Measurements from ENCODE around the gene FERD3L.

FERD3L gene

DNA sequence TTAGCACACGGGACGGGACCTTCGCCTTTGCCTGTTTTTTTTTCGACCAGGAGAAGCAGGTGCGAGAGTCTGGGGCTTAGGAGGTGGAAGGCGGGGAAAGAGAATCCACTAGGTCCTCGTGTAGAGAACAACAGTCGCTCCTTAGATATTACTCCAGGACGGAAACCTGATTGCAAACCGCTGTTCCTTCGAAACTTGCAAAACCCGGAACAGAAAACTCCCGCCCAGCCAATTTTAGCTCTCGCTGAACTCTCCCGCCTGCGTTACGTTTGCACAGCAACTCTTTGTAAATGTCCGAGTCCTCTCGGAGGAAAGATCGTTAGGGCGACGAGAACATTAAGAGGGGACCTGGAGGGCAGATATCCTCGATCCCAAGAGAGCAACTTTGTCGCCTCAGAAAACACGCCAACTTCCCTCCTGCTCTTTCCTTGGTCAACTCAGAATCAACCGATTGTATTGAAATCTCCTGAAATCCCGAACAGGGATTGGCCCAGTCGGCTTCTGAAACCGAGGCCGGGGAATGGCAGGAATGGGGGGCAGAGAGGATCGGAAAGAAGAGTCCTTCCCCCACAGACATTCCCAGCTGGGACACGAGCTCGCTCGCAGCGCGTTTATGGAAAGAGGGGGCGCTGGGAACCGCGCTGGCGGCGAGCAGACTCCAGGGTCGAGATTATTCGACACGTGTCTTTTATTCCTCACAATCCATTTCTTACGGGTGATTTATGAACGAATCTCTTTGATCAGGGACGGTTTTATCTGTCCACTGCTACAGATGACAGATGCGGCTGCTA, 37.7 kb downstream of the FERD3L start:
- H3K9ac ChIP-seq (ENCODE audit: low read length) = peak overlapping the region; percentile 68
- H3K27me3 ChIP-seq (ENCODE audit: control insufficient read depth, insufficient read depth, low read length) = peaks cover 97% of the 10 kb centered on the region
- no peak overlapping the region; the same call in 1 of the 2 replicates for H3K27ac ChIP-seq (ENCODE audit: low read depth, low read length)
- no peaks in the 10 kb centered on the region for H3K36me3 ChIP-seq (ENCODE audit: control insufficient read depth, insufficient read depth, low read length)
- H3K9me3 ChIP-seq (ENCODE audit: control insufficient read depth, insufficient read depth, low read depth, low read length) = no peaks in the 10 kb centered on the region
- peaks cover 60% of the 10 kb centered on the region for H3K4me1 ChIP-seq (ENCODE audit: control insufficient read depth, insufficient read depth, low read length)
- peak overlapping the region; percentile 68 for H3K4me3 ChIP-seq (ENCODE audit: low read depth, low read length)

DNA sequence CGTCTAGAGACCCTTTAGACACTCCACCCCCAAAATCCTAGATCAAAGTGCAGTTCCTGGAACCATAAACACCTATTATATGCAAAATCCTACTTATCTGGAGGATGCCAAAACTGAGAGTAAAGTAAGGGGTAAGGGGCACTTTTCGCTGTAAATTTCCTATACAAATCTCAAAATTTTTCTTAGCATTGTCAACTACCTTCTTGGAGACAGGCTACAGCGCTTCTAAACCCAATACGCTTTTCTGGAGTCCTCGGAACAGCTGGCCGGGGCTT, 38.2 kb downstream of the FERD3L start:
- H3K27me3 ChIP-seq (ENCODE audit: control insufficient read depth, insufficient read depth, low read length) = peaks cover 95% of the 10 kb centered on the region
- H3K4me3 ChIP-seq (ENCODE audit: low read depth, low read length) = peak overlapping the region; percentile 68
- no peak overlapping the region for H3K27ac ChIP-seq (ENCODE audit: low read depth, low read length)
- peaks cover 55% of the 10 kb centered on the region for H3K4me1 ChIP-seq (ENCODE audit: control insufficient read depth, insufficient read depth, low read length)
- H3K9ac ChIP-seq (ENCODE audit: low read length) = peak overlapping the region; percentile 3
- no peaks in the 10 kb centered on the region for H3K9me3 ChIP-seq (ENCODE audit: control insufficient read depth, insufficient read depth, low read depth, low read length)
- no peaks in the 10 kb centered on the region for H3K36me3 ChIP-seq (ENCODE audit: control insufficient read depth, insufficient read depth, low read length)

DNA sequence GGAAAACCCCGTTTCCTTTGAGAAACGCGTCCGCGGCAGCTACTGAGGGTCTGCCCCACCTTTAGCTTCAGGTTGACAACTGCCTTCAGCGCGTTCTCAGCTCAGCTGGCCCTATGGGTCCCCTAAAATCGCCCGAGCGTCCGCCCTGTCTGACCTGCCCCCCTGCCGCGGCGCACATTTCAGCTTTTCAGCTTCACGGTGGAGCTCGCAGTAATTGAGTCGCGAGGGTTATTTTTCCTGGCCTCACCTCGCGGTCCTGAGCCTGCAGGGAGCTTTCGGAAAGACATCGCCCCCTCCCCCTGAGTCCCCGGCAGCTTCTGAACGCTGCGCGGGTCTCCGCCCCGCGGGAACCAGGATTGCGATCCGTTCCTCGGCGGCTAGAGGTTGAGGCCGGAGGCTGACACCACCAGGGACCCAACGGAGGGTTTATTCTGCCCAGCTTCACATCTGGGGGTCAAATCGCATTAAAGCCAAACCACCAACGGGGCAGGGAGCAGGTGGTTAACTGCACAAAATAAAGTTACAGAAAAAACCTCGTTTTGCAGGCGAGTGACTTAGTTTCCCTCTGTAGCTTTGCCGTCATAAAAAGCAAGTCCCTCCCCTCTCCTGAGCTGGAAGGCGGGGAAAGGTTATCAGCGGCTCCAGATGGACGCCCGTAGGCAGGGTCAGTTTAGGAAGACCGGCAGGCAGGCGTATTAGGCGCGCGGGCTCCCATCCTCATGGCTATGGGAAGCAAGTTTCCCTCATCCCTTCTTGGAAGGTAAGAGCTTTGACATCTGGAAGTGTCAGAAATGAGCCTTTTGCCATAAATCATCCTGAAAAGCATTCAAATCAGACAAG, 38.8 kb downstream of the FERD3L start:
- Histone ChIP-seq H3K4me1 (ENCODE audit: control insufficient read depth, insufficient read depth, low read length) (peaks cover 50% of the 10 kb centered on the region), H3K9ac (ENCODE audit: low read length) (peak overlapping the region; percentile 36), H3K27me3 (ENCODE audit: control insufficient read depth, insufficient read depth, low read length) (peaks cover 95% of the 10 kb centered on the region), H3K36me3 (ENCODE audit: control insufficient read depth, insufficient read depth, low read length) (no peaks in the 10 kb centered on the region), H3K27ac (ENCODE audit: low read depth, low read length) (no peak overlapping the region), H3K4me3 (ENCODE audit: low read depth, low read length) (peak overlapping the region; percentile 68), H3K9me3 (ENCODE audit: control insufficient read depth, insufficient read depth, low read depth, low read length) (no peaks in the 10 kb centered on the region)

DNA sequence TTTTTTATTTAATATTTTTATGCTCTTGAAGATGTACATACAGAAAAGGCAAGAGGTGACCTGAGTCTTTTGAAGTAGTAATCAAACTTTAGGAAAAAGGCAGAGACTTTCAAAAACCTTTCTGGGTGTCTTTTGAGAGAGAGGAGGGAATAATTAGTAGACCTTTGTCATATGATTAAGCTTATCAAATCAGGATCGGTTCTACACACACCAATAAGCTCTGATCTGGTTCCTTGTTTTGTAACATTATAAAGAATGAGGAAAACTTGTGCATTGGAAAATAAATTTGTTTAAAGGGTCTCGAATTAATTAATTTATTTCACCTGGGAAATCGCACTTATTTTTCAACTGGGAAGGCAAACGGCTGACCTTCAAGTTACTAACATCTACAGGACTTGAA, 39.7 kb downstream of the FERD3L start:
- H3K9ac ChIP-seq (ENCODE audit: low read length) = peak overlapping the region; percentile 36
- peaks cover 90% of the 10 kb centered on the region for H3K27me3 ChIP-seq (ENCODE audit: control insufficient read depth, insufficient read depth, low read length)

DNA sequence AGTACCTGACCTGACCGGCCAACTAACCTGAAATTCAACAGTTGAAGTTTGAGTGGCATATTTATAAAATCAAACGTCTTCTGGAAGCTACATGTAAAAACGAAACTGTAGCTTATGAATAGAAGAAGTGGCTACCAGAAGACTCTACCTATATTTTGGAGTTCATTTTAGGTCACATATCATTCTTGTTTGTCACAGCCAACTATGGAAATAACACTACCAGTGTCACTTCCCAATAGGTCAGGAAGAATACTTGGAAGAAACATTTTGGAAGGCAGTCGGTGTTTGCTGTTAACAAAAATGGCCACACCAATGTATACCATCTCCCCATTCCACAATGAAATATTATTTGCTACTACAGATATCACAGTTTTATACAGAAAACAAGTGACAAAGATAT, 40.4 kb downstream of the FERD3L start:
- Histone ChIP-seq H3K4me1 (ENCODE audit: control insufficient read depth, insufficient read depth, low read length) (peaks cover 43% of the 10 kb centered on the region), H3K27me3 (ENCODE audit: control insufficient read depth, insufficient read depth, low read length) (peaks cover 83% of the 10 kb centered on the region), H3K4me3 (ENCODE audit: low read depth, low read length) (no peak overlapping the region), H3K27ac (ENCODE audit: low read depth, low read length) (no peak overlapping the region), H3K9ac (ENCODE audit: low read length) (no peak overlapping the region), H3K9me3 (ENCODE audit: control insufficient read depth, insufficient read depth, low read depth, low read length) (no peaks in the 10 kb centered on the region), H3K36me3 (ENCODE audit: control insufficient read depth, insufficient read depth, low read length) (no peaks in the 10 kb centered on the region)

More for the DNA sequence above, 39.7 kb downstream of the FERD3L start:
- Histone ChIP-seq H3K27ac (ENCODE audit: low read depth, low read length) (no peak overlapping the region), H3K9me3 (ENCODE audit: control insufficient read depth, insufficient read depth, low read depth, low read length) (no peaks in the 10 kb centered on the region), H3K36me3 (ENCODE audit: control insufficient read depth, insufficient read depth, low read length) (no peaks in the 10 kb centered on the region), H3K4me3 (ENCODE audit: low read depth, low read length) (peak overlapping the region; percentile 68), H3K4me1 (ENCODE audit: control insufficient read depth, insufficient read depth, low read length) (peaks cover 44% of the 10 kb centered on the region)

DNA sequence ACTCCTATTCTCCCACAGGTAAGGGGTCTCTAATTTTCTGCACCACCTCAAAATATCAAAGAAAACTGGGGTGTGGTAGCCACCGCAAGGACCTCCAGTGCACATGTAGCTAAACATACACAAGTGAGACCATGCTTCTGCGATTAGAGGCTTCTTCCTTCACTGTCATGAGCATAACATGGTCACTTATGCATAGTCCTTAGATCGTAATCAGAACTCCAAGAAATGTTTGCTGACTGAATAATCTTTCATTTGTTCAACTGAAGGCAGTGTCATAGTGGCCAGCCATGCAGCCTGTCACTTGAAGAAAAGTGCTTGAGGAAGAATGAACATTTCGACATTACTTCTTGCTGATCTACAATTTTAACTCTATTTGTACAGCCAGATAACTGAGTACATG, 42.3 kb downstream of the FERD3L start:
- Histone ChIP-seq H3K4me1 (ENCODE audit: control insufficient read depth, insufficient read depth, low read length) (peaks cover 33% of the 10 kb centered on the region), H3K9ac (ENCODE audit: low read length) (no peak overlapping the region), H3K27ac (ENCODE audit: low read depth, low read length) (no peak overlapping the region), H3K27me3 (ENCODE audit: control insufficient read depth, insufficient read depth, low read length) (peaks cover 64% of the 10 kb centered on the region), H3K9me3 (ENCODE audit: control insufficient read depth, insufficient read depth, low read depth, low read length) (no peaks in the 10 kb centered on the region), H3K4me3 (ENCODE audit: low read depth, low read length) (no peak overlapping the region), H3K36me3 (ENCODE audit: control insufficient read depth, insufficient read depth, low read length) (no peaks in the 10 kb centered on the region)

DNA sequence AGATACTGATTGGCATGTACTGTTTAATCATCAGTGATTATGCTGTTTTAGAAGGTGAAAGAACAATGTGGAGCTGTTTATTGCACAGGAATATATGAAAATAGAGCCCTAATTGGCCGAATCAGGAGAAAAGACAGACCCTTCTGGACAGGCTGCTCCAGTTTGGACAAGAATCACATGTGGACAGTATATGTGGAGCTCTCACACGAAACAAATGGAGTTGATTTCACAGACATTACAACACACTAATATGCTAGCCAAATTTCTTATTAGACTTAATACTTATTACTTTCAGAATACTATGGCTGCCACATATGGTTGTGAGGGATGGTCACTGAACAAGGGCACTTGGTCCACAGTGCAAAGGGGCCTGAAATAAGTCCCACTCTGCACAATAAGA, 43.3 kb downstream of the FERD3L start:
- Histone ChIP-seq H3K9me3 (ENCODE audit: control insufficient read depth, insufficient read depth, low read depth, low read length) (no peaks in the 10 kb centered on the region), H3K9ac (ENCODE audit: low read length) (no peak overlapping the region), H3K27ac (ENCODE audit: low read depth, low read length) (no peak overlapping the region), H3K4me1 (ENCODE audit: control insufficient read depth, insufficient read depth, low read length) (peaks cover 26% of the 10 kb centered on the region), H3K4me3 (ENCODE audit: low read depth, low read length) (no peak overlapping the region), H3K36me3 (ENCODE audit: control insufficient read depth, insufficient read depth, low read length) (no peaks in the 10 kb centered on the region), H3K27me3 (ENCODE audit: control insufficient read depth, insufficient read depth, low read length) (peaks cover 54% of the 10 kb centered on the region)

DNA sequence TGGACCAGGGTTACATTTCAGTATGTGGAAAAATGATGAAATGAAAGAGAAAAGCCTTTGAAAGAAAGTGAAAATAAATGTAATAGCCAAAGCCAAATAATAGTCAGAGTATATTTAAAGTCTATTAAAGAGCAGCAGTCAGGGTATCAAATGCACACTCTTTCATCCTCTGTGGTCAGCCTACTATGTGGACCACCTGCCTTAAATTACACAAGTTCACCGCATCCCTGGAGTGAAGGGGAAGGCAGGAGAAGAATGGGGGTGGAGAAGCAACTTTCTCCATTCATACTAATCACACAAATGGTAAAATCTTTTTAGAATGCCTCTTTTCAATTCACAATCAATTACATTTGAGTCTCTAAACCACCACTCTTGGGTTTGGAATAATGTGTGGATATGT, 43.7 kb downstream of the FERD3L start:
- Histone ChIP-seq H3K27ac (ENCODE audit: low read depth, low read length) (no peak overlapping the region), H3K27me3 (ENCODE audit: control insufficient read depth, insufficient read depth, low read length) (peaks cover 50% of the 10 kb centered on the region), H3K9ac (ENCODE audit: low read length) (no peak overlapping the region), H3K4me1 (ENCODE audit: control insufficient read depth, insufficient read depth, low read length) (peaks cover 22% of the 10 kb centered on the region), H3K4me3 (ENCODE audit: low read depth, low read length) (no peak overlapping the region), H3K36me3 (ENCODE audit: control insufficient read depth, insufficient read depth, low read length) (no peaks in the 10 kb centered on the region), H3K9me3 (ENCODE audit: control insufficient read depth, insufficient read depth, low read depth, low read length) (no peaks in the 10 kb centered on the region)

DNA sequence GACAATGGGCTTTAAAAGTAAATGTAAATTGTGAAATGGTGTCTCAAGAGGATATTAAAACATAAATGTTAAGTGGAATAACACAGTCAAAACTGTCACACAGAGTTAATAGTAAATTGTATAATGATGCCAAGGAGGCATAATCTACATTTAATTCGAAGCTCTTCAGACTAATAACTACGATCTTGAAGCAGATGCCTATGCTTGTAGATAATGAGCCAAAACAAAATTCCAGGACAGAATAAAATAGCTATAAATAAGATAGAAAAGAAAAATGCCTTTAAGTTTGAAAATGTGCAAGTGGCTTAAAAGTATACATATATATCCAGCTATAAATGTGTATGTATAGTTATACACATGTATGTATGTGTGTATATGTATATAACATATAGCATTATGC, 45.3 kb downstream of the FERD3L start:
- Histone ChIP-seq H3K4me3 (ENCODE audit: low read depth, low read length) (no peak overlapping the region), H3K4me1 (ENCODE audit: control insufficient read depth, insufficient read depth, low read length) (peaks cover 19% of the 10 kb centered on the region), H3K27ac (ENCODE audit: low read depth, low read length) (no peak overlapping the region), H3K36me3 (ENCODE audit: control insufficient read depth, insufficient read depth, low read length) (no peaks in the 10 kb centered on the region), H3K9ac (ENCODE audit: low read length) (no peak overlapping the region), H3K9me3 (ENCODE audit: control insufficient read depth, insufficient read depth, low read depth, low read length) (no peaks in the 10 kb centered on the region), H3K27me3 (ENCODE audit: control insufficient read depth, insufficient read depth, low read length) (peaks cover 34% of the 10 kb centered on the region)

DNA sequence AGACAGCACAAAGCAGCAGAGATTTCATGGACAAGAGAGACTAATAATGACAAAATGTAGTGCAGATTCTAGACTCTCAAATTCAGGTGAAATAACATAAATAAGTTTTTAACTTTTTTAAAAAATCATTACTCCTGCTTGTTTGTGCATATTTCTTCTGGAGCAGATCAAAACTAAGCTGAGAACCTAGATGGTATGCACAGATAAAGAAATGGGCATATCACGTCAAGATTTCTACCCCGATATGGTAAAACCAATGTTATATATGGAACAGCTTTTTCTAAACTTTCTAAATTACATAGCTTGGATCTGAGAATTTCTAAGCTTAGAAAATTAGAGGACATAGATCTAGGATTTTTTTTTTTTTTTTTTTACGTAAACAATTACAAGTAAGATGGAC, 46.0 kb downstream of the FERD3L start:
- no peak overlapping the region for H3K4me3 ChIP-seq (ENCODE audit: low read depth, low read length)
- H3K9ac ChIP-seq (ENCODE audit: low read length) = no peak overlapping the region
- H3K27ac ChIP-seq (ENCODE audit: low read depth, low read length) = no peak overlapping the region
- no peaks in the 10 kb centered on the region for H3K9me3 ChIP-seq (ENCODE audit: control insufficient read depth, insufficient read depth, low read depth, low read length)
- H3K4me1 ChIP-seq (ENCODE audit: control insufficient read depth, insufficient read depth, low read length) = peaks cover 20% of the 10 kb centered on the region
- peaks cover 27% of the 10 kb centered on the region for H3K27me3 ChIP-seq (ENCODE audit: control insufficient read depth, insufficient read depth, low read length)
- H3K36me3 ChIP-seq (ENCODE audit: control insufficient read depth, insufficient read depth, low read length) = no peaks in the 10 kb centered on the region

DNA sequence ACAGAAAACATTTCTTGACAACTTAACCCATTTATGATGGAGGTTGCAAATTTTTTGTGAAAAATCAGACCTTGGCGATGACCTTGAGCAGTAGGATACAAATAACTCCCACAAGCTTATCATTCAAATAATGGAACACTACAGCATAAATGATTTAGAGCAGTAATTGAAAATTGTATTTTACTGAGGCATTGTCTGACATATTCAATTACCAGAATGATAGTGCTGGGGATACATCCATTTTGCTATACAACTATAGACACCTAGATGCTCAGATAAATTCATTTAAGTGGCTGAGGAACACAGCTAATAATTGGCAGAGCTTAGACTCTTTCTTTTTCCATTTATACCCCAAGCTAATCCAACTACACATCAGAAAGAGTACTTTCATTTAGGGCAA, 46.7 kb downstream of the FERD3L start:
- no peak overlapping the region for H3K9ac ChIP-seq (ENCODE audit: low read length)
- H3K9me3 ChIP-seq (ENCODE audit: control insufficient read depth, insufficient read depth, low read depth, low read length) = no peaks in the 10 kb centered on the region
- no peaks in the 10 kb centered on the region for H3K36me3 ChIP-seq (ENCODE audit: control insufficient read depth, insufficient read depth, low read length)
- peaks cover 23% of the 10 kb centered on the region; the same call in 1 of the 2 replicates for H3K27me3 ChIP-seq (ENCODE audit: control insufficient read depth, insufficient read depth, low read length)
- peaks cover 20% of the 10 kb centered on the region for H3K4me1 ChIP-seq (ENCODE audit: control insufficient read depth, insufficient read depth, low read length)
- H3K27ac ChIP-seq (ENCODE audit: low read depth, low read length) = no peak overlapping the region
- no peak overlapping the region for H3K4me3 ChIP-seq (ENCODE audit: low read depth, low read length)

All from HUES6 (cell line).